Uterus (tissue), 4 donors: ENCODE measurements around the gene GGTLC1. TPM values are rescaled to one million over a fixed set of nuclear protein-coding genes. Genes with fewer than 3 reads are reported as not detected.

Source experiments
- DNase-seq, 2 donors: peaks; one replicate each; pipeline ENCODE4 v3.0.0-alpha.2; 2019 to 2020
- H3K27ac ChIP-seq, 2 donors: fragments of 200-600 bp; sonication (generic); 1 replicate in 1 of 2; 2 replicates in 1 of 2; pipeline ENCODE4 v1.5.1; 2016 to 2018
- H3K27me3 ChIP-seq, 2 donors: fragments of 200-600 bp; sonication (generic); one replicate each; pipeline ENCODE4 v1.5.1; 2018 to 2019; ENCODE audit warnings: control low read depth in 1 of 2
- H3K36me3 ChIP-seq, 2 donors: fragments of 200-600 bp; sonication (generic); one replicate each; pipeline ENCODE4 v1.5.1; 2019; ENCODE audit warnings: control low read depth in 1 of 2
- H3K4me1 ChIP-seq, 2 donors: fragments of 200-600 bp; sonication (generic); one replicate each; pipeline ENCODE4 v1.5.1; 2018 to 2019; ENCODE audit warnings: control low read depth in 1 of 2
- H3K4me3 ChIP-seq, 2 donors: fragments of 200-600 bp; sonication (generic); 1 replicate in 1 of 2; 2 replicates in 1 of 2; pipeline ENCODE4 v1.5.1; 2018 to 2019; ENCODE audit warnings: mild to moderate bottlenecking in 1 of 2
- H3K9me3 ChIP-seq, 2 donors: fragments of 200-600 bp; sonication (generic); one replicate each; pipeline ENCODE4 v1.5.1; 2019; ENCODE audit warnings: control low read depth in 1 of 2
- CTCF ChIP-seq, 4 experiments: fragments of 200-600 bp in 2 of 4; fragments of 450-650 bp in 2 of 4; sonication (generic) in 2 of 4; IDR thresholded peaks; one replicate each; pipeline ENCODE4 v1.5.1; 2016 to 2019; ENCODE audit warnings: antibody characterized with exemption in 4 of 4, mild to moderate bottlenecking in 2 of 4, moderate library complexity in 1 of 4
- POLR2A ChIP-seq, 2 donors: fragments of 450-650 bp; IDR thresholded peaks; one replicate each; pipeline ENCODE4 v1.6.1; 2016; ENCODE audit warnings: antibody characterized with exemption in 2 of 2, mild to moderate bottlenecking in 1 of 2, moderate library complexity in 1 of 2
- intact Hi-C: fragments of 100-400 bp; cut with DNase I; formaldehyde crosslinking; loops from one replicate; pipeline ENCODE4 v1.15.1; 2023; ENCODE audit warnings: low total_unique reads
- total RNA-seq, 4 donors: library from RNA; depleted of rRNA in 3 of 4; stranded (reverse); fragments of >200 nt in 3 of 4; gene quantifications; one replicate each; pipeline versions ENCODE4 v1.1.0 to v1.2.4, GENCODE V29; 2014 to 2023
- donor health status: DM: yes; HTN: yes; CAD: no.

The GGTLC1 gene
- total RNA-seq, result not detected

- no peak for DNase-seq
- intact Hi-C loops, result no loop called here
- no peak for TF ChIP-seq CTCF (IDR thresholded peaks at IDR 0.05)
- no peak for TF ChIP-seq POLR2A (IDR thresholded peaks at IDR 0.05)
- Histone ChIP-seq H3K4me3 (no peak within 1 kb of the TSS), H3K36me3 (no peaks in the 10 kb centered on the region), H3K4me1 (no peaks in the 10 kb centered on the region), H3K27ac (no peak within 1 kb of the TSS), H3K27me3 (no peaks in the 10 kb centered on the region), H3K9me3 (no peaks in the 10 kb centered on the region)
These were observed at the start of gene GGTLC1 for GRCh38 chr20:23988561-23988960. TSS of gene GGTLC1 (minus strand) at chr20:23988779. CDS start at chr20:23986611, 2,168 bp downstream.

- Histone ChIP-seq H3K4me1 (no peaks in the 10 kb centered on the region), H3K27ac (no peak overlapping the region), H3K27me3 (no peaks in the 10 kb centered on the region), H3K36me3 (no peaks in the 10 kb centered on the region), H3K9me3 (no peaks in the 10 kb centered on the region), H3K4me3 (no peak overlapping the region)
- DNase-seq, result no peak
- TF ChIP-seq CTCF (IDR thresholded peaks at IDR 0.05), result no peak
- no peak for TF ChIP-seq POLR2A (IDR thresholded peaks at IDR 0.05)
- intact Hi-C loops, result no loop called here
These were observed 46.2 kb upstream of the GGTLC1 start for GRCh38 chr20:24034820-24035219.

GRCh38 chr20:24033565-24033964 is 45.0 kb upstream of the GGTLC1 start:
- no peak for DNase-seq
- Histone ChIP-seq H3K27ac (no peak overlapping the region), H3K9me3 (no peaks in the 10 kb centered on the region), H3K27me3 (no peaks in the 10 kb centered on the region), H3K4me3 (no peak overlapping the region), H3K36me3 (no peaks in the 10 kb centered on the region), H3K4me1 (no peaks in the 10 kb centered on the region)
- intact Hi-C loops, result no loop called here
- TF ChIP-seq CTCF (IDR thresholded peaks at IDR 0.05), result no peak
- TF ChIP-seq POLR2A (IDR thresholded peaks at IDR 0.05), result no peak

- Histone ChIP-seq H3K9me3 (no peaks in the 10 kb centered on the region), H3K27me3 (no peaks in the 10 kb centered on the region), H3K27ac (no peak overlapping the region), H3K36me3 (no peaks in the 10 kb centered on the region), H3K4me3 (no peak overlapping the region), H3K4me1 (no peaks in the 10 kb centered on the region)
- no peak for DNase-seq
- intact Hi-C loops, result no loop called here
- TF ChIP-seq POLR2A (IDR thresholded peaks at IDR 0.05) (no peak), CTCF (IDR thresholded peaks at IDR 0.05) (no peak)
These were observed 44.6 kb upstream of the GGTLC1 start for GRCh38 chr20:24033151-24033550.

GRCh38 chr20:24032400-24032898 is 43.9 kb upstream of the GGTLC1 start:
- DNase-seq, result no peak
- no peak for TF ChIP-seq POLR2A (IDR thresholded peaks at IDR 0.05)
- TF ChIP-seq CTCF (IDR thresholded peaks at IDR 0.05), result no peak
- H3K27ac ChIP-seq, result no peak overlapping the region
- no peaks in the 10 kb centered on the region for H3K4me1 ChIP-seq
- H3K36me3 ChIP-seq, result no peaks in the 10 kb centered on the region
- H3K27me3 ChIP-seq, result no peaks in the 10 kb centered on the region
- intact Hi-C loops, result no loop called here
- H3K9me3 ChIP-seq, result no peaks in the 10 kb centered on the region
- no peak overlapping the region for H3K4me3 ChIP-seq
